Spleen (tissue), 11 donors: ENCODE measurements around the gene CACNA2D1. TPM values are rescaled to one million over a fixed set of nuclear protein-coding genes. Genes with fewer than 3 reads are reported as not detected.

ENCODE experiments used
- DNase-seq: peaks from one replicate; pipeline ENCODE4 v3.0.0-alpha.2; 2020
- H3K27ac ChIP-seq, 8 donors: fragments of 200-600 bp; sonication (generic) in 7 of 8; 1 replicate in 4 of 8; 2 replicates in 4 of 8; pipeline versions ENCODE4 v1.5.0 to v1.8.0; 2016 to 2021; ENCODE audit warnings: inconsistent platforms in 4 of 8, mild to moderate bottlenecking in 4 of 8, moderate library complexity in 1 of 8
- H3K27me3 ChIP-seq, 7 donors: fragments of 200-600 bp; sonication (generic) in 6 of 7; replicated peaks in 1 of 7; 1 replicate in 4 of 7; 2 replicates in 3 of 7; pipeline versions ENCODE4 v1.5.0 to v1.8.0; 2016 to 2021; ENCODE audit warnings: inconsistent platforms in 3 of 7, mild to moderate bottlenecking in 1 of 7
- H3K36me3 ChIP-seq, 6 donors: fragments of 200-600 bp; sonication (generic) in 5 of 6; 1 replicate in 4 of 6; 2 replicates in 2 of 6; pipeline versions ENCODE4 v1.5.0 to v1.8.0; 2016 to 2021; ENCODE audit warnings: inconsistent platforms in 2 of 6
- H3K4me1 ChIP-seq, 6 donors: fragments of 200-600 bp; sonication (generic) in 5 of 6; 1 replicate in 3 of 6; 2 replicates in 3 of 6; pipeline versions ENCODE4 v1.5.0 to v1.8.0; 2016 to 2021; ENCODE audit warnings: inconsistent platforms in 3 of 6
- H3K4me3 ChIP-seq, 8 donors: fragments of 200-600 bp; sonication (generic) in 7 of 8; 1 replicate in 4 of 8; 2 replicates in 4 of 8; pipeline versions ENCODE4 v1.5.0 to v1.8.0; 2016 to 2021; ENCODE audit warnings: inconsistent platforms in 4 of 8, mild to moderate bottlenecking in 4 of 8, moderate library complexity in 2 of 8
- H3K9me3 ChIP-seq, 8 donors: fragments of 200-600 bp; sonication (generic) in 7 of 8; 1 replicate in 4 of 8; 2 replicates in 4 of 8; pipeline versions ENCODE4 v1.5.0 to v1.8.0; 2016 to 2021; ENCODE audit warnings: inconsistent platforms in 4 of 8
- POLR2A ChIP-seq, 3 donors: fragments of 450-650 bp; IDR thresholded peaks; one replicate each; pipeline ENCODE4 v1.5.1; 2017; ENCODE audit warnings: antibody characterized with exemption in 3 of 3, mild to moderate bottlenecking in 1 of 3
- POLR2AphosphoS5 ChIP-seq, 3 donors: sonication (generic); formaldehyde crosslinking; IDR thresholded peaks; one replicate each; pipeline ENCODE4 v1.5.1; 2017; ENCODE audit warnings: antibody characterized with exemption in 3 of 3
- WGBS, 5 donors: extraction: QIAGEN DNeasy Blood & Tissue Kit in 3 of 5; methylation state at CpG; one replicate each; pipeline versions ENCODE4 v1.1.5 to v1.1.7; 2013 to 2018; 5-methylcytosine and 5-hydroxymethylcytosine counted together
- intact Hi-C: fragments of 100-400 bp; cut with DNase I; formaldehyde crosslinking; loops from one replicate; pipeline ENCODE4 v1.15.0; 2023; ENCODE audit warnings: low total_unique reads
- polyA plus RNA-seq, 3 donors: library from polyadenylated mRNA; stranded (reverse); fragments of 200-250 nt; gene quantifications; one replicate each; pipeline ENCODE4 v1.2.1, GENCODE V29; 2013
- total RNA-seq, 7 donors: library from RNA; depleted of rRNA in 3 of 7; stranded (reverse); fragments of >200 nt in 3 of 7; fragmentation: NEBNext Ultra II Directional in 4 of 7; extraction: Animal tissue kit (Norgen Biotek cat#: 25700) in 4 of 7; gene quantifications; one replicate each; pipeline versions ENCODE4 v1.1.0 to v1.2.1, GENCODE V29; 2016 to 2021
- TF ChIP-seq, protein P1 (sequence below), 11 experiments: fragments of 200-600 bp in 7 of 11; fragments of 450-650 bp in 4 of 11; sonication (generic) in 4 of 11; IDR thresholded peaks in 8 of 11; conservative IDR thresholded peaks in 3 of 11; 1 replicate in 7 of 11; 2 replicates in 4 of 11; pipeline versions ENCODE4 v1.4.0 to v1.8.0; 2016 to 2021; ENCODE audit warnings: antibody characterized with exemption in 11 of 11, inconsistent platforms in 4 of 11, mild to moderate bottlenecking in 1 of 11
- donor health status: healthy with polysubstance abuse.
- donor health status: DM: no; HTN: no; CAD: no; lungs with moderate emphysema.
- donor health status: DM: no; HTN: no; CAD: no.
- donor health status: Bipolar disorder and iron deficiency.
- donor health status: healthy.
- donor health status: DM: no; HTN: no; CAD: no.
- donor health status: DM: yes; HTN: yes; CAD: no.

Gene CACNA2D1
- total and polyA plus RNA-seq, 10 donors, result 1.7 to 24.0 (median 15.2) TPM

DNA sequence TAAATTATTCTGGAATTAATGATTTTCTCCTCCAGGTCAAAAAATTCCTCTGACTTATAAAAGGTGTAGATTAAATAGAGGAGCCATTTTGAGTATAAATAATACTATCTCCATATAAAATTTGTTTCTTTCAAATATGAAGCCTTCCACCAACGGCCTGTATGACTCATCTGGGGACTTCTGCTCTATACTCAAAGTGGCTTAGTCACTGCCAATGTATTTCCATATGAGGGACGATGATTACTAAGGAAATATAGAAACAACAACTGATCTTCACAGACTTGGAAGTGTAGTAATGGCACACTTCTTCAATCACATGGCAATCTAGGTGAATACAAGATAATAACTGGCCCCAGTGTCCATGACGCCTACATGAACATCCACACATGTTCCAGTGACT is 338.1 kb downstream of the CACNA2D1 start:
- H3K4me3 ChIP-seq, result no peak overlapping the region
- 68 to 84% (median 72%) methylated on average over 3 of the region's 3 CpGs for WGBS, 5 donors
- DNase-seq, result no peak
- no peaks in the 10 kb centered on the region for H3K27me3 ChIP-seq
- no peaks in the 10 kb centered on the region for H3K4me1 ChIP-seq
- H3K27ac ChIP-seq, result no peak overlapping the region
- no peaks in the 10 kb centered on the region for H3K9me3 ChIP-seq
- no peaks in the 10 kb centered on the region for H3K36me3 ChIP-seq
- intact Hi-C loops, result no loop called here
- TF ChIP-seq POLR2AphosphoS5 (IDR thresholded peaks at IDR 0.05) (no peak), POLR2A (IDR thresholded peaks at IDR 0.05) (no peak)
- TF ChIP-seq, protein P1, sequence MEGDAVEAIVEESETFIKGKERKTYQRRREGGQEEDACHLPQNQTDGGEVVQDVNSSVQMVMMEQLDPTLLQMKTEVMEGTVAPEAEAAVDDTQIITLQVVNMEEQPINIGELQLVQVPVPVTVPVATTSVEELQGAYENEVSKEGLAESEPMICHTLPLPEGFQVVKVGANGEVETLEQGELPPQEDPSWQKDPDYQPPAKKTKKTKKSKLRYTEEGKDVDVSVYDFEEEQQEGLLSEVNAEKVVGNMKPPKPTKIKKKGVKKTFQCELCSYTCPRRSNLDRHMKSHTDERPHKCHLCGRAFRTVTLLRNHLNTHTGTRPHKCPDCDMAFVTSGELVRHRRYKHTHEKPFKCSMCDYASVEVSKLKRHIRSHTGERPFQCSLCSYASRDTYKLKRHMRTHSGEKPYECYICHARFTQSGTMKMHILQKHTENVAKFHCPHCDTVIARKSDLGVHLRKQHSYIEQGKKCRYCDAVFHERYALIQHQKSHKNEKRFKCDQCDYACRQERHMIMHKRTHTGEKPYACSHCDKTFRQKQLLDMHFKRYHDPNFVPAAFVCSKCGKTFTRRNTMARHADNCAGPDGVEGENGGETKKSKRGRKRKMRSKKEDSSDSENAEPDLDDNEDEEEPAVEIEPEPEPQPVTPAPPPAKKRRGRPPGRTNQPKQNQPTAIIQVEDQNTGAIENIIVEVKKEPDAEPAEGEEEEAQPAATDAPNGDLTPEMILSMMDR (IDR thresholded peaks at IDR 0.05 in 8 of 11, conservative IDR thresholded peaks at IDR 0.05 in 3 of 11), result no peak

DNA sequence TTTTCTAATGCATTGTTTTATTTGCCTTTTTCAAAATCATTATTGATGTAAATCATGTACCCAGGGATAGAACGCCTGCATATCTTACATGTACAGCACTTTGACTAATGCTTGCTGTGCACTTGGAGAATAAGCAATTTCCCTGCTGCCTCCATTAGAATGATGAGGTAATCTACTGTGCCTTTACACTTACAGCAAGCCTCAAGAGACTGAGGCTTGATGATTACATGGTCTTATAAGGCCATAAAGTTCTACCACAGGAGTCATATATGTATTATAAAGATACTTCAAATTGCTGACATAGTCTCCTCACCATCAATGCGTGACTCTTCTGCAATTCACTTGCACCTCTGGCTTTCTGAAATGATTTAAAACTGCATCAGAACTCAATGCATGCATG is 345.2 kb downstream of the CACNA2D1 start:
- no peaks in the 10 kb centered on the region for H3K9me3 ChIP-seq
- no peaks in the 10 kb centered on the region for H3K36me3 ChIP-seq
- TF ChIP-seq POLR2AphosphoS5 (IDR thresholded peaks at IDR 0.05), result no peak
- no peak for TF ChIP-seq POLR2A (IDR thresholded peaks at IDR 0.05)
- TF ChIP-seq, protein P1 (IDR thresholded peaks at IDR 0.05 in 8 of 11, conservative IDR thresholded peaks at IDR 0.05 in 3 of 11), result no peak
- H3K27me3 ChIP-seq, result no peaks in the 10 kb centered on the region
- no peak for DNase-seq
- no peaks in the 10 kb centered on the region for H3K4me1 ChIP-seq
- 88 to 99% (median 92%) methylated on average over 2 of the region's 2 CpGs for WGBS, 5 donors
- H3K4me3 ChIP-seq, result no peak overlapping the region
- intact Hi-C loops, result no loop called here
- H3K27ac ChIP-seq, result no peak overlapping the region

DNA sequence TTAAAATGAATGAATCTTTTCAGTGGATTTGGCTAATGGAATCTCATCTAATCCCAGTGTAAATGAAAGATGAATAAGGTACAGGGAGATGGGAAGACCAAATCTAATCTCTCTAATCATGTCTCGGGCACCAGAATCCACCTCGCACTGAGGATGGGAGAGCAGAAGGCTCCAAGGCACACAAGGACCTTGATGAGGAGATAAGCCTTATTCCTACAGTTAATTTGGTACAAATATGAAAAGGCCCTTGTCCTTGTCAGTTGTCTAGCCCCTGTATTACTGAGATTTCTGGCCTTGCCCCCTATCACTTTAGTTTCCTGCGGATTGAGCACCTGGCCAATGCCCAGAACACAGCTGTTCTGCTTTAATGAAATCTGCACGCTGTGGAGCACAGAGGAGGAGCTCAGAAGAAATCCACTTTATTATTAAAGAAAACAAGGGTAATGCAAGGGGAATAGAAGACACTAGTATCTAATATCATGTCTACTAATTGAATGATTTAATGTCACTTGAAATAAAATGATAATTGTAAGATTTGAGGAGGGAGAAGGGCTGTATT is 352.4 kb downstream of the CACNA2D1 start:
- Histone ChIP-seq H3K36me3 (no peaks in the 10 kb centered on the region), H3K9me3 (no peaks in the 10 kb centered on the region), H3K27me3 (no peaks in the 10 kb centered on the region), H3K4me1 (no peaks in the 10 kb centered on the region), H3K4me3 (no peak overlapping the region), H3K27ac (no peak overlapping the region)
- DNase-seq, result no peak
- intact Hi-C loops, result no loop called here
- TF ChIP-seq POLR2AphosphoS5 (IDR thresholded peaks at IDR 0.05) (no peak), POLR2A (IDR thresholded peaks at IDR 0.05) (no peak)
- TF ChIP-seq, protein P1 (IDR thresholded peaks at IDR 0.05 in 8 of 11, conservative IDR thresholded peaks at IDR 0.05 in 3 of 11), result no peak
- 67 to 89% (median 77%) methylated on average over 4 of the region's 4 CpGs for WGBS, 5 donors

DNA sequence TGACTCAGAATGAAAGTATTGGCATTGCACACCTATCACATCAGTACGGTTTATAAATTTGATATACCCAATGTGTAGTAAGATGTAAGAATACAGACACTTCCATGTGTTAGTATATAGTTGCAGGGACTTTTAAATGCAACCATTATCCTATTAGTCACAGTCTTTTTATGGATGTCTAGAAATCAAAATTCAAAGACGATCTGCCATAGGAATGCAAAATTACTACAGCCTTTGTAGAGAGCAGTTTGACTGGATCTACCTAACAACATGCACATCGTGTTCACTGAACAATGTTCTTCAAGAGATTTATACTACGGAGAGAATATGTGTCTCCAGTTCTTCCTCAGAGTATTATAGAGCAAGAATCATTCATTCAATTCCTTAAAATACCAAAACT is 356.5 kb downstream of the CACNA2D1 start:
- WGBS, 5 donors, result 84 to 95% (median 89%) methylated on average over 4 of the region's 4 CpGs
- TF ChIP-seq, protein P1 (IDR thresholded peaks at IDR 0.05 in 8 of 11, conservative IDR thresholded peaks at IDR 0.05 in 3 of 11), result no peak
- TF ChIP-seq POLR2AphosphoS5 (IDR thresholded peaks at IDR 0.05) (no peak), POLR2A (IDR thresholded peaks at IDR 0.05) (no peak)
- Histone ChIP-seq H3K27me3 (no peaks in the 10 kb centered on the region), H3K4me3 (no peak overlapping the region), H3K9me3 (no peaks in the 10 kb centered on the region), H3K4me1 (no peaks in the 10 kb centered on the region), H3K27ac (no peak overlapping the region), H3K36me3 (no peaks in the 10 kb centered on the region)
- no peak for DNase-seq
- intact Hi-C loops, result no loop called here
